K562 (cell line): Measurements from ENCODE around the gene OTOG. TPM values are rescaled to one million over a fixed set of nuclear protein-coding genes. Genes with fewer than 3 reads are reported as not detected.
A peak's percentile ranks its signal among the peaks of the same experiment; 100 is the strongest.

Experiments used
- ATAC-seq: fragments of 200-7000 bp; cut with Tn5 transposase; 3 replicates; pipeline ENCODE4 v1.9.1; 2020; ENCODE audit warnings: moderate library complexity
- BruUV-seq: library from RNA; stranded (reverse); fragments of 400-500 nt; replicated peaks from 2 replicates; lab custom pipeline; 2021; lab: Mats Ljungman, UMichigan
- CTCF ChIA-PET: fragments of 300-600 bp; formaldehyde crosslinking; extraction: SDS; loops from one replicate; lab custom pipeline; 2021; ENCODE audit warnings: low intra/inter-chr PET ratio; lab: Yijun Ruan, JAX
- POLR2A ChIA-PET: fragments of 300-600, 350-650 bp; sonication (Branson Sonifier 250); formaldehyde crosslinking; extraction: SDS; loops from one replicate; lab custom pipeline; 2021; ENCODE audit warnings: antibody characterized with exemption, inconsistent platforms; lab: Yijun Ruan, JAX
- DNase-seq, 4 experiments: peaks; one replicate each; pipeline versions ENCODE4 v3.0.0 to v3.0.0-alpha.2; 2011 to 2018; ENCODE audit warnings: low spot score in 3 of 4, mixed read lengths in 3 of 4; ENCODE audit errors: extremely low read depth in 1 of 4
- FAIRE-seq: peaks from 2 replicates; lab custom pipeline; 2011; peaks lifted over from hg19 to GRCh38; lab: Jason Lieb, UNC
- H2AFZ ChIP-seq: 2 replicates; pipeline ENCODE4 v1.6.0; 2011; ENCODE audit warnings: low read depth, low read length, control low read depth, inconsistent platforms
- H3K27ac ChIP-seq: fragments of 200-600 bp; 3 replicates; pipeline ENCODE4 v1.8.0; 2011; ENCODE audit warnings: low read depth, mild to moderate bottlenecking, control low read depth, inconsistent platforms, low read length, moderate library complexity, mixed read lengths; ENCODE audit errors: extremely low read depth
- H3K27me3 ChIP-seq, 2 experiments: fragments of 300-600 bp in 1 of 2; 2 replicates in 1 of 2; 3 replicates in 1 of 2; pipeline versions ENCODE4 v1.6.0 to v1.8.0; 2011; ENCODE audit warnings: inconsistent platforms in 2 of 2, low read length in 2 of 2, mild to moderate bottlenecking in 1 of 2, mixed read lengths in 1 of 2, moderate library complexity in 1 of 2; ENCODE audit not compliant: control insufficient read depth in 2 of 2, insufficient read depth in 2 of 2
- H3K36me3 ChIP-seq: fragments of 300-600 bp; 3 replicates; pipeline ENCODE4 v1.8.0; 2011; ENCODE audit warnings: mild to moderate bottlenecking, low read length, inconsistent platforms; ENCODE audit not compliant: control insufficient read depth, insufficient read depth
- H3K4me1 ChIP-seq, 2 experiments: fragments of 200-600 bp in 1 of 2; replicated peaks in 1 of 2; 2 replicates in 1 of 2; 3 replicates in 1 of 2; pipeline versions ENCODE4 v1.5.1 to v1.8.0; 2011; ENCODE audit warnings: inconsistent platforms in 2 of 2, low read length in 2 of 2, mild to moderate bottlenecking in 1 of 2, mixed read lengths in 1 of 2, moderate library complexity in 1 of 2; ENCODE audit not compliant: control insufficient read depth in 2 of 2, insufficient read depth in 2 of 2
- H3K4me2 ChIP-seq: 2 replicates; pipeline ENCODE4 v1.6.1; 2011; ENCODE audit warnings: low read length, control low read depth, inconsistent platforms, mixed read lengths; ENCODE audit not compliant: insufficient read depth
- H3K4me3 ChIP-seq: fragments of 200-600 bp; sonication (generic), shearing (Covaris generic); 2 replicates; pipeline ENCODE4 v1.5.1; 2016; ENCODE audit warnings: control low read depth, inconsistent platforms
- H3K79me2 ChIP-seq: fragments of 200-600 bp; 3 replicates; pipeline ENCODE4 v1.8.0; 2011; ENCODE audit warnings: low read length, inconsistent platforms; ENCODE audit not compliant: control insufficient read depth, insufficient read depth
- H3K9ac ChIP-seq, 2 experiments: 2 replicates each; pipeline versions ENCODE4 v1.6.0 to v1.6.1; 2011; ENCODE audit warnings: low read depth in 2 of 2, low read length in 2 of 2, control low read depth in 1 of 2, inconsistent platforms in 1 of 2, mild to moderate bottlenecking in 1 of 2, mixed read lengths in 1 of 2; ENCODE audit not compliant: insufficient read depth in 1 of 2
- H3K9me1 ChIP-seq: one replicate; pipeline ENCODE4 v1.6.0; 2011; ENCODE audit warnings: inconsistent platforms, mild to moderate bottlenecking, low read length, moderate library complexity; ENCODE audit not compliant: control insufficient read depth, insufficient read depth
- H3K9me3 ChIP-seq: replicated peaks from 2 replicates; pipeline ENCODE4 v1.5.1; 2011; ENCODE audit warnings: low read depth, low read length, inconsistent platforms; ENCODE audit not compliant: control insufficient read depth, insufficient read depth
- H4K20me1 ChIP-seq: replicated peaks from 2 replicates; pipeline ENCODE4 v1.6.1; 2011; ENCODE audit warnings: low read length, inconsistent platforms, mixed read lengths; ENCODE audit not compliant: control insufficient read depth, insufficient read depth
- ATF1 ChIP-seq, 2 experiments: fragments of 450-650 bp in 1 of 2; IDR thresholded peaks; 2 replicates each; pipeline ENCODE4 v1.6.1; 2016; ENCODE audit warnings: missing compliant biosample characterization in 1 of 2, missing genetic modification characterization in 1 of 2
- ETS1 ChIP-seq: conservative IDR thresholded peaks from 2 replicates; pipeline ENCODE4 v1.6.1; 2011; ENCODE audit warnings: low read depth, mild to moderate bottlenecking, low read length; ENCODE audit not compliant: control insufficient read depth
- IRF2 ChIP-seq: sonication (generic); formaldehyde crosslinking; IDR thresholded peaks from 2 replicates; pipeline ENCODE4 v1.8.1; 2022; ENCODE audit warnings: mild to moderate bottlenecking, missing genetic modification reagents
- MAFK ChIP-seq: IDR thresholded peaks from 2 replicates; pipeline ENCODE4 v1.6.1; 2011; ENCODE audit warnings: low read length, improper control_type of control experiment
- TAF15 ChIP-seq: fragments of 200-400 bp; formaldehyde crosslinking; IDR thresholded peaks from 2 replicates; pipeline ENCODE4 v1.6.1; 2017; ENCODE audit warnings: mild to moderate bottlenecking, low read depth, low read length, moderate library complexity
- TAF7 ChIP-seq: fragments of 450-650 bp; IDR thresholded peaks from 2 replicates; pipeline ENCODE4 v1.6.1; 2016; ENCODE audit warnings: missing genetic modification characterization, missing compliant biosample characterization
- ZFP30 ChIP-seq: fragments of 250-450 bp; sonication (Bioruptor Pico); IDR thresholded peaks from 2 replicates; pipeline ENCODE4 v1.8.0; 2022; ENCODE audit warnings: moderate library complexity, mild to moderate bottlenecking, inconsistent platforms, borderline replicate concordance
- ZNF395 ChIP-seq: fragments of 200-800 bp; sonication (Bioruptor generic); IDR thresholded peaks from 2 replicates; pipeline ENCODE4 v1.6.1; 2017; ENCODE audit warnings: missing genetic modification characterization, missing compliant biosample characterization
- ZNF431 ChIP-seq: sonication (generic); formaldehyde crosslinking; IDR thresholded peaks from 2 replicates; pipeline ENCODE4 v1.8.0; 2022; ENCODE audit warnings: mild to moderate bottlenecking, missing genetic modification reagents
- WGBS: fragments of 100-300 bp; shearing (Covaris generic); methylation state at CpG from one replicate; pipeline ENCODE4 v1.1.6; 2016; ENCODE audit warnings: low coverage, mixed read lengths; ENCODE audit not compliant: insufficient coverage; ENCODE audit errors: missing lambda C conversion rate; 5-methylcytosine and 5-hydroxymethylcytosine counted together
- in situ Hi-C: fragments of 300-500 bp; cut with MboI; formaldehyde crosslinking; loops from 4 replicates; pipeline ENCODE4 v1.15.0; 2018; ENCODE audit warnings: inconsistent platforms, mixed read lengths
- intact Hi-C: fragments of 100-400 bp; cut with micrococcal nuclease; formaldehyde crosslinking; loops from 2 replicates; pipeline ENCODE4 v1.14.2; 2022
- polyA plus RNA-seq, 8 experiments: library from polyadenylated mRNA; depleted of rRNA in 4 of 8; stranded (reverse) in 5 of 8; unstranded in 3 of 8; fragments of >200 nt; fragmentation: Nextera tagmentation in 2 of 8; fragmentation: Illumina TruSeq in 1 of 8; extraction: Ambion mirVana in 2 of 8; extraction: Trizol in 1 of 8; gene quantifications; 2 replicates each; pipeline versions ENCODE4 v1.2.1 to v1.2.3, GENCODE V29; 2011 to 2014; ENCODE audit warnings: inconsistent platforms in 1 of 8, missing spikeins in 1 of 8
- total RNA-seq, 7 experiments: library from RNA; depleted of rRNA in 6 of 7; stranded (reverse); fragments of >200 nt in 6 of 7; fragmentation: Illumina TruSeq in 2 of 7; extraction: Trizol in 2 of 7; gene quantifications; 2 replicates each; pipeline versions ENCODE4 v1.2.1 to v1.2.3, GENCODE V29; 2011 to 2021; ENCODE audit warnings: low replicate concordance in 1 of 7

OTOG gene
- total and polyA plus RNA-seq, 9 of the 15 experiments (the other 6 are each of a cell fraction or from before 2014, with no cell fraction given), result not detected

GRCh38 chr11:17643506-17644405 is 96.7 kb downstream of the OTOG start:
- no peak overlapping the region for H2AFZ ChIP-seq
- in situ Hi-C loops (no loop called here), intact Hi-C loops (no loop called here)
- ChIA-PET POLR2A (no interaction called here), CTCF (interaction anchor here (0.6 kb wide), 1 partner anchor 30 kb away, joined by 3 read pairs; no protein-coding TSS in a partner anchor)
- H3K9me1 ChIP-seq, result no peaks in the 10 kb centered on the region
- peaks cover 0 to 19% of the 10 kb centered on the region in 2 experiments; a peak in 2 of 5 replicates for H3K27me3 ChIP-seq
- ATAC-seq (no peak), DNase-seq (no peak), FAIRE-seq (no peak)
- WGBS, result 2% methylated on average over 13 of the region's 14 CpGs
- no peak overlapping the region for H3K4me3 ChIP-seq
- H3K4me2 ChIP-seq, result no peak overlapping the region
- no peak overlapping the region for H3K27ac ChIP-seq
- H3K9me3 ChIP-seq, result no peaks in the 10 kb centered on the region
- no TSS peak for BruUV-seq
- H3K9ac ChIP-seq, result 0 out of 4 replicates have a peak overlapping the region, but pooled peaks of 1 of the 2 experiments have one; percentile 26
- H4K20me1 ChIP-seq, result peaks cover 3% of the 10 kb centered on the region; the same call in 1 of the 2 replicates
- peaks cover 0 to 4% of the 10 kb centered on the region in 2 experiments; a peak in 2 of 5 replicates for H3K4me1 ChIP-seq
- H3K36me3 ChIP-seq, result no peaks in the 10 kb centered on the region
- no peak for TF ChIP-seq ZNF395 (CRISPR knock-in tag)
- no peak for TF ChIP-seq TAF7 (tag)
- no peak for TF ChIP-seq ETS1
- TF ChIP-seq ZFP30, result no peak
- TF ChIP-seq IRF2 (CRISPR knock-in tag), result no peak
- no peak for TF ChIP-seq TAF15
- no peak for TF ChIP-seq ZNF431 (CRISPR knock-in tag)
- no peak for TF ChIP-seq ATF1 (CRISPR knock-in tag; IDR thresholded peaks at IDR 0.05)
- no peak for TF ChIP-seq ATF1 (tag; IDR thresholded peaks at IDR 0.05)
- TF ChIP-seq MAFK, result no peak
- H3K79me2 ChIP-seq, result no peaks in the 10 kb centered on the region
